GM12878 (cell line): Measurements from ENCODE around the gene HELZ. TPM values are rescaled to one million over a fixed set of nuclear protein-coding genes. Genes with fewer than 3 reads are reported as not detected.

ENCODE experiments used
- ATAC-seq: fragments of 200-7000 bp; cut with Tn5 transposase; 3 replicates; pipeline ENCODE4 v1.9.1; 2020; ENCODE audit warnings: mild to moderate bottlenecking, moderate library complexity
- BruUV-seq: library from RNA; stranded (reverse); fragments of 400-500 nt; replicated peaks from 2 replicates; lab custom pipeline; 2021; lab: Mats Ljungman, UMichigan
- CTCF ChIA-PET: fragments of 300-600 bp; sonication (Branson Sonifier 250); formaldehyde crosslinking; extraction: SDS; loops from one replicate; lab custom pipeline; 2021; ENCODE audit warnings: inconsistent platforms; lab: Yijun Ruan, JAX
- POLR2A ChIA-PET: fragments of 350-600 bp; formaldehyde crosslinking; extraction: SDS; loops from one replicate; lab custom pipeline; 2021; ENCODE audit warnings: inconsistent platforms; lab: Charles Lee
- RAD21 ChIA-PET: fragments of 300-600 bp; sonication (Branson Sonifier 250); formaldehyde crosslinking; loops from one replicate; lab custom pipeline; 2023; ENCODE audit warnings: antibody characterized with exemption; ENCODE audit not compliant: unreplicated experiment; lab: Charles Lee
- SMC1A ChIA-PET: fragments of 300-600 bp; sonication (Branson Sonifier 250); formaldehyde crosslinking; loops from one replicate; lab custom pipeline; 2023; ENCODE audit not compliant: unreplicated experiment, uncharacterized antibody; lab: Charles Lee
- DNase-seq: peaks from one replicate; pipeline ENCODE4 v3.0.0-alpha.2; 2011; ENCODE audit warnings: low read depth, low spot score
- FAIRE-seq: peaks from 3 replicates; lab custom pipeline; 2011; peaks lifted over from hg19 to GRCh38; lab: Jason Lieb, UNC
- H2AFZ ChIP-seq: 2 replicates; pipeline ENCODE4 v1.6.0; 2011; ENCODE audit warnings: low read depth, low read length, control low read depth; ENCODE audit not compliant: control insufficient read depth
- H3K27ac ChIP-seq: 2 replicates; pipeline ENCODE4 v1.5.1; 2011; ENCODE audit warnings: control low read depth; ENCODE audit not compliant: control insufficient read depth, insufficient read depth
- H3K27me3 ChIP-seq, 2 experiments: replicated peaks in 1 of 2; 2 replicates each; pipeline versions ENCODE4 v1.6.0 to v1.6.1; 2011; ENCODE audit warnings: low read length in 1 of 2; ENCODE audit not compliant: control insufficient read depth in 2 of 2, insufficient read depth in 2 of 2
- H3K36me3 ChIP-seq, 2 experiments: 2 replicates each; pipeline ENCODE4 v1.5.1; 2011; ENCODE audit warnings: low read length in 1 of 2; ENCODE audit not compliant: control insufficient read depth in 2 of 2, insufficient read depth in 2 of 2
- H3K4me1 ChIP-seq: 2 replicates; pipeline ENCODE4 v1.6.1; 2011; ENCODE audit warnings: mild to moderate bottlenecking, low read length, moderate library complexity, mixed read lengths; ENCODE audit not compliant: control insufficient read depth, insufficient read depth
- H3K4me2 ChIP-seq: 2 replicates; pipeline ENCODE4 v1.6.0; 2011; ENCODE audit warnings: control low read depth; ENCODE audit not compliant: control insufficient read depth, insufficient read depth
- H3K4me3 ChIP-seq: fragments of 200-600 bp; sonication (generic); 2 replicates; pipeline ENCODE4 v1.5.1; 2016
- H3K79me2 ChIP-seq: 2 replicates; pipeline ENCODE4 v1.6.0; 2011; ENCODE audit warnings: low read length; ENCODE audit not compliant: control insufficient read depth, insufficient read depth
- H3K9ac ChIP-seq: 2 replicates; pipeline ENCODE4 v1.8.0; 2011; ENCODE audit warnings: low read length, control low read depth, mixed read lengths; ENCODE audit not compliant: control insufficient read depth, insufficient read depth
- H3K9me3 ChIP-seq: replicated peaks from 3 replicates; pipeline ENCODE4 v1.5.1; 2011; ENCODE audit warnings: mild to moderate bottlenecking, low read length; ENCODE audit not compliant: control insufficient read depth, insufficient read depth
- H4K20me1 ChIP-seq: 2 replicates; pipeline ENCODE4 v1.6.0; 2011; ENCODE audit not compliant: control insufficient read depth, insufficient read depth
- FOXM1 ChIP-seq: IDR thresholded peaks from 2 replicates; pipeline ENCODE4 v1.6.1; 2012; ENCODE audit warnings: low read depth, mild to moderate bottlenecking, inconsistent platforms, low read length, moderate library complexity
- HCFC1 ChIP-seq: fragments of 150-350 bp; IDR thresholded peaks from 2 replicates; pipeline ENCODE4 v1.6.1; 2014; ENCODE audit warnings: low read length
- JUND ChIP-seq: IDR thresholded peaks from 2 replicates; pipeline ENCODE4 v1.6.1; 2012; ENCODE audit warnings: low read depth, mild to moderate bottlenecking, low read length, improper control_type of control experiment, moderate library complexity
- LARP7 ChIP-seq: fragments of 450-650 bp; IDR thresholded peaks from 2 replicates; pipeline ENCODE4 v1.6.1; 2017; ENCODE audit warnings: mild to moderate bottlenecking
- POLR2AphosphoS2 ChIP-seq: IDR thresholded peaks from 2 replicates; pipeline ENCODE4 v1.6.1; 2011; ENCODE audit warnings: low read depth, mild to moderate bottlenecking, low read length, improper control_type of control experiment, moderate library complexity
- POU2F2 ChIP-seq: IDR thresholded peaks from 3 replicates; pipeline ENCODE4 v1.6.1; 2011; ENCODE audit warnings: low read depth, mild to moderate bottlenecking, low read length, borderline replicate concordance
- TCF7 ChIP-seq: IDR thresholded peaks from 2 replicates; pipeline ENCODE4 v1.6.1; 2014; ENCODE audit warnings: antibody characterized with exemption, borderline replicate concordance
- YBX1 ChIP-seq: fragments of 450-650 bp; IDR thresholded peaks from 2 replicates; pipeline ENCODE4 v1.6.1; 2016; ENCODE audit warnings: antibody characterized with exemption
- WGBS: methylation state at CpG from one replicate; pipeline ENCODE4 v1.1.6; 2016; ENCODE audit warnings: low lambda C conversion rate; ENCODE audit not compliant: insufficient replicate concordance, insufficient coverage; ENCODE audit errors: missing lambda C conversion rate; 5-methylcytosine and 5-hydroxymethylcytosine counted together
- in situ Hi-C: fragments of 300-500 bp; cut with MboI; formaldehyde crosslinking; loops from 9 replicates; pipeline ENCODE4 v1.14.3; 2018; ENCODE audit warnings: mixed read lengths
- intact Hi-C: fragments of 100-400 bp; cut with micrococcal nuclease; formaldehyde crosslinking; loops from one replicate; pipeline ENCODE4 v1.14.2; 2022; ENCODE audit not compliant: unreplicated experiment
- polyA plus RNA-seq, 11 experiments: library from polyadenylated mRNA; depleted of rRNA in 4 of 11; unstranded in 6 of 11; stranded (reverse) in 5 of 11; fragments of >200 nt; fragmentation: Nextera tagmentation in 4 of 11; fragmentation: Illumina TruSeq in 1 of 11; extraction: Ambion mirVana in 4 of 11; extraction: Trizol in 1 of 11; gene quantifications; 1 replicate in 1 of 11; 2 replicates in 10 of 11; pipeline versions ENCODE4 v1.2.1 to v1.2.3, GENCODE V29; 2011 to 2016; ENCODE audit warnings: inconsistent platforms in 2 of 11, missing spikeins in 2 of 11, low read depth in 1 of 11
- total RNA-seq, 4 experiments: library from RNA; depleted of rRNA in 3 of 4; stranded (reverse); fragments of >200 nt in 3 of 4; fragmentation: Illumina TruSeq in 1 of 4; extraction: Trizol in 1 of 4; gene quantifications; 2 replicates each; pipeline versions ENCODE4 v1.2.1 to v1.2.3, GENCODE V29; 2013 to 2021
- TF ChIP-seq, protein P1 (sequence below): fragments of 150-350 bp; IDR thresholded peaks from 2 replicates; pipeline ENCODE4 v1.6.1; 2016; ENCODE audit warnings: low read depth, low read length
- TF ChIP-seq, protein P2 (sequence below): fragments of 450-650 bp; IDR thresholded peaks from 2 replicates; pipeline ENCODE4 v1.6.1; 2018; ENCODE audit warnings: borderline replicate concordance, mild to moderate bottlenecking; ENCODE audit not compliant: partially characterized antibody
- TF ChIP-seq, protein P3 (sequence below): fragments of 450-650 bp; IDR thresholded peaks from 2 replicates; pipeline ENCODE4 v1.6.1; 2016; ENCODE audit warnings: mild to moderate bottlenecking
- TF ChIP-seq, protein P4 (sequence below), 3 experiments: IDR thresholded peaks in 2 of 3; conservative IDR thresholded peaks in 1 of 3; 2 replicates each; pipeline ENCODE4 v1.5.1; 2011; ENCODE audit warnings: low read depth in 3 of 3, low read length in 3 of 3, mild to moderate bottlenecking in 3 of 3, control low read depth in 2 of 3, moderate library complexity in 2 of 3, inconsistent platforms in 1 of 3, mixed read lengths in 1 of 3; ENCODE audit not compliant: control insufficient read depth in 2 of 3, insufficient read depth in 1 of 3; ENCODE audit errors: extremely low read depth in 1 of 3

The HELZ gene
- total and polyA plus RNA-seq, 10 of the 15 experiments (the other 5 are each of a cell fraction or from before 2014, with no cell fraction given) = 1.5 to 36.8 (median 19.1) TPM

DNA sequence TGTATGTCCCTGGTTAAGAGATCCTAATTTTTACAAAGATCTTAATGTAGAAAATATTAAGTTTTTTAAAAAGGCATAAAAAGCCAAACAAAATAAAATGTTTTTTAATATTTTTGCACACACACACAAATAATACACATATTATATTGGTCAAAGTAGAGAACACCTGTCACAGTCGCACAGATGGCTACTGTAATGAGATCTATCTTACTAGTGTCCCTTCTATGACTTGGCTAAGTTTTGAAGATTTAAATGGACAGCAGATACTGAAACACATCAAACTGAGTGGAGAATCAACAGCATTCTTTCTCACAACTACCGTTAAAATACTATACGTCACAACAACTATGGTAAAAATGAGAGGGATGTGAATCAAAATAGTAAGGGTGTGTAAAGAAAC is 83.4 kb downstream of the HELZ start (continued):
- TF ChIP-seq, protein P1, sequence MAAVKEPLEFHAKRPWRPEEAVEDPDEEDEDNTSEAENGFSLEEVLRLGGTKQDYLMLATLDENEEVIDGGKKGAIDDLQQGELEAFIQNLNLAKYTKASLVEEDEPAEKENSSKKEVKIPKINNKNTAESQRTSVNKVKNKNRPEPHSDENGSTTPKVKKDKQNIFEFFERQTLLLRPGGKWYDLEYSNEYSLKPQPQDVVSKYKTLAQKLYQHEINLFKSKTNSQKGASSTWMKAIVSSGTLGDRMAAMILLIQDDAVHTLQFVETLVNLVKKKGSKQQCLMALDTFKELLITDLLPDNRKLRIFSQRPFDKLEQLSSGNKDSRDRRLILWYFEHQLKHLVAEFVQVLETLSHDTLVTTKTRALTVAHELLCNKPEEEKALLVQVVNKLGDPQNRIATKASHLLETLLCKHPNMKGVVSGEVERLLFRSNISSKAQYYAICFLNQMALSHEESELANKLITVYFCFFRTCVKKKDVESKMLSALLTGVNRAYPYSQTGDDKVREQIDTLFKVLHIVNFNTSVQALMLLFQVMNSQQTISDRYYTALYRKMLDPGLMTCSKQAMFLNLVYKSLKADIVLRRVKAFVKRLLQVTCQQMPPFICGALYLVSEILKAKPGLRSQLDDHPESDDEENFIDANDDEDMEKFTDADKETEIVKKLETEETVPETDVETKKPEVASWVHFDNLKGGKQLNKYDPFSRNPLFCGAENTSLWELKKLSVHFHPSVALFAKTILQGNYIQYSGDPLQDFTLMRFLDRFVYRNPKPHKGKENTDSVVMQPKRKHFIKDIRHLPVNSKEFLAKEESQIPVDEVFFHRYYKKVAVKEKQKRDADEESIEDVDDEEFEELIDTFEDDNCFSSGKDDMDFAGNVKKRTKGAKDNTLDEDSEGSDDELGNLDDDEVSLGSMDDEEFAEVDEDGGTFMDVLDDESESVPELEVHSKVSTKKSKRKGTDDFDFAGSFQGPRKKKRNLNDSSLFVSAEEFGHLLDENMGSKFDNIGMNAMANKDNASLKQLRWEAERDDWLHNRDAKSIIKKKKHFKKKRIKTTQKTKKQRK = no peak
- TF ChIP-seq POU2F2 = no peak

DNA sequence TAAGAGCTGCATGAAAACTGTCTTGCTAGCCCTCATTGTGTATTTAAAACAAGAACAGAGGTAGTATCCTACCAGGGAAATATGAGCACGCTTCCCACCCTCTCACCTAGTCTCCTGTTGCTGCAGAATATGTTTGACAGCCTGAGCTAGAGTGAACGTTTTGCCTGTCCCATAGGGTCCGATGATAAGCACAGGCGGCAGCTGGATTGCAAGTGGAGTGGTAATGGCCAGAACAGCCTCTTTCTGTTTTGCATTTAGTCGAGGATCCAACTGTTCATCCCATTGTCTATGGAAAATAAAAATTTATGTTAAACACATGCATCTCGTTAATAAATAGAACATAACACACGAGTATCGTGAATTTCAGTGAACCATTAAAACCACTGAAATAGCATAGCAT is 84.2 kb downstream of the HELZ start:
- intact Hi-C loops (no loop called here), in situ Hi-C loops (no loop called here)
- Histone ChIP-seq H3K4me3 (no peak overlapping the region), H3K27me3 (no peaks in the 10 kb centered on the region), H3K4me2 (no peak overlapping the region), H3K9ac (no peak overlapping the region), H3K9me3 (no peaks in the 10 kb centered on the region), H3K79me2 (no peaks in the 10 kb centered on the region), H2AFZ (no peak overlapping the region), H3K27ac (no peak overlapping the region), H3K4me1 (no peaks in the 10 kb centered on the region), H4K20me1 (no peaks in the 10 kb centered on the region), H3K36me3 (peaks cover 3 to 9% of the 10 kb centered on the region in 2 experiments)
- TF ChIP-seq HCFC1 = no peak
- TF ChIP-seq TCF7 = no peak
- TF ChIP-seq, protein P2, sequence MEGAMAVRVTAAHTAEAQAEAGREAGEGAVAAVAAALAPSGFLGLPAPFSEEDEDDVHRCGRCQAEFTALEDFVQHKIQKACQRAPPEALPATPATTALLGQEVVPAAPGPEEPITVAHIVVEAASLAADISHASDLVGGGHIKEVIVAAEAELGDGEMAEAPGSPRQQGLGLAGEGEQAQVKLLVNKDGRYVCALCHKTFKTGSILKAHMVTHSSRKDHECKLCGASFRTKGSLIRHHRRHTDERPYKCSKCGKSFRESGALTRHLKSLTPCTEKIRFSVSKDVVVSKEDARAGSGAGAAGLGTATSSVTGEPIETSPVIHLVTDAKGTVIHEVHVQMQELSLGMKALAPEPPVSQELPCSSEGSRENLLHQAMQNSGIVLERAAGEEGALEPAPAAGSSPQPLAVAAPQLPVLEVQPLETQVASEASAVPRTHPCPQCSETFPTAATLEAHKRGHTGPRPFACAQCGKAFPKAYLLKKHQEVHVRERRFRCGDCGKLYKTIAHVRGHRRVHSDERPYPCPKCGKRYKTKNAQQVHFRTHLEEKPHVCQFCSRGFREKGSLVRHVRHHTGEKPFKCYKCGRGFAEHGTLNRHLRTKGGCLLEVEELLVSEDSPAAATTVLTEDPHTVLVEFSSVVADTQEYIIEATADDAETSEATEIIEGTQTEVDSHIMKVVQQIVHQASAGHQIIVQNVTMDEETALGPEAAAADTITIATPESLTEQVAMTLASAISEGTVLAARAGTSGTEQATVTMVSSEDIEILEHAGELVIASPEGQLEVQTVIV = no peak
- TF ChIP-seq POLR2AphosphoS2 = no peak
- TF ChIP-seq YBX1 = no peak
- TF ChIP-seq JUND = no peak
- TF ChIP-seq, protein P3, sequence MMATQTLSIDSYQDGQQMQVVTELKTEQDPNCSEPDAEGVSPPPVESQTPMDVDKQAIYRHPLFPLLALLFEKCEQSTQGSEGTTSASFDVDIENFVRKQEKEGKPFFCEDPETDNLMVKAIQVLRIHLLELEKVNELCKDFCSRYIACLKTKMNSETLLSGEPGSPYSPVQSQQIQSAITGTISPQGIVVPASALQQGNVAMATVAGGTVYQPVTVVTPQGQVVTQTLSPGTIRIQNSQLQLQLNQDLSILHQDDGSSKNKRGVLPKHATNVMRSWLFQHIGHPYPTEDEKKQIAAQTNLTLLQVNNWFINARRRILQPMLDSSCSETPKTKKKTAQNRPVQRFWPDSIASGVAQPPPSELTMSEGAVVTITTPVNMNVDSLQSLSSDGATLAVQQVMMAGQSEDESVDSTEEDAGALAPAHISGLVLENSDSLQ = no peak
- no peak for TF ChIP-seq FOXM1
- TF ChIP-seq, protein P4, sequence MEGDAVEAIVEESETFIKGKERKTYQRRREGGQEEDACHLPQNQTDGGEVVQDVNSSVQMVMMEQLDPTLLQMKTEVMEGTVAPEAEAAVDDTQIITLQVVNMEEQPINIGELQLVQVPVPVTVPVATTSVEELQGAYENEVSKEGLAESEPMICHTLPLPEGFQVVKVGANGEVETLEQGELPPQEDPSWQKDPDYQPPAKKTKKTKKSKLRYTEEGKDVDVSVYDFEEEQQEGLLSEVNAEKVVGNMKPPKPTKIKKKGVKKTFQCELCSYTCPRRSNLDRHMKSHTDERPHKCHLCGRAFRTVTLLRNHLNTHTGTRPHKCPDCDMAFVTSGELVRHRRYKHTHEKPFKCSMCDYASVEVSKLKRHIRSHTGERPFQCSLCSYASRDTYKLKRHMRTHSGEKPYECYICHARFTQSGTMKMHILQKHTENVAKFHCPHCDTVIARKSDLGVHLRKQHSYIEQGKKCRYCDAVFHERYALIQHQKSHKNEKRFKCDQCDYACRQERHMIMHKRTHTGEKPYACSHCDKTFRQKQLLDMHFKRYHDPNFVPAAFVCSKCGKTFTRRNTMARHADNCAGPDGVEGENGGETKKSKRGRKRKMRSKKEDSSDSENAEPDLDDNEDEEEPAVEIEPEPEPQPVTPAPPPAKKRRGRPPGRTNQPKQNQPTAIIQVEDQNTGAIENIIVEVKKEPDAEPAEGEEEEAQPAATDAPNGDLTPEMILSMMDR (IDR thresholded peaks at IDR 0.05 in 2 of 3, conservative IDR thresholded peaks at IDR 0.05 in 1 of 3; ENCODE audit: control insufficient read depth in 2 of 3, extremely low read depth in 1 of 3, insufficient read depth in 1 of 3, low read depth in 3 of 3, low read length in 3 of 3) = no peak
- no peak for TF ChIP-seq LARP7
- SMC1A ChIA-PET = interaction anchor here (0.9 kb wide), 1 partner anchor 23 kb away, joined by 3 read pairs; no protein-coding TSS in a partner anchor
- 94% methylated on average over 8 of the region's 8 CpGs for WGBS
- POLR2A ChIA-PET = interaction anchor here (0.6 kb wide), 1 partner anchor 11 kb away, joined by 3 read pairs; no protein-coding TSS in a partner anchor
- DNase-seq (no peak), FAIRE-seq (no peak), ATAC-seq (no peak)
- CTCF ChIA-PET = interaction anchor here (0.9 kb wide), 1 partner anchor 41 kb away, joined by 3 read pairs; no protein-coding TSS in a partner anchor
- no TSS peak for BruUV-seq
- RAD21 ChIA-PET = no interaction called here
